GM23248 (cell line): Measurements from ENCODE around the gene CNOT10.

ENCODE experiments used
- EZH2 ChIP-seq: fragments of 200-600 bp; sonication (generic); IDR thresholded peaks from 2 replicates; pipeline ENCODE4 v1.6.1; 2018; ENCODE audit warnings: antibody characterized with exemption, mild to moderate bottlenecking; ENCODE audit not compliant: insufficient read depth, poor library complexity, severe bottlenecking
- EZH2phosphoT487 ChIP-seq: fragments of 200-600 bp; sonication (generic); IDR thresholded peaks from 2 replicates; pipeline ENCODE4 v1.6.1; 2018; ENCODE audit warnings: antibody characterized with exemption, moderate library complexity, mild to moderate bottlenecking, low read depth; ENCODE audit not compliant: insufficient read depth

DNA sequence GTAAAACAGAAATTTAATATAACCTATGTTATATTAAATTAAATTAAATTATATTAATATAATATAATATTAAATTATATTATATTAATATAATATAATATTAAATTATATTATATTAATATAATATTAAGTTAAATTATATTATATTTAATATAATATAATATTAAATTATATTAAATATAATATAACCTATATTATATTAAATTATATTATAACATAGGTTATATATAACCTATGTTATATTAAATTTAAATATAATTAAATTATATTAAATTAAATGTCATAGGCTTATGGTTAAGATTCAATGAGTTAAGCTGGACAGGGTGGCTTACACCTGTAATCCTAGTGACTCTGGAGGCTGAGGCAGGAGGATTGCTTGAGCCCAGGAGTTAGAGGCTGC, 40.6 kb upstream of the CNOT10 start:
- TF ChIP-seq EZH2 = no peak
- no peak for TF ChIP-seq EZH2phosphoT487
